PC-3 (cell line): ENCODE measurements around the gene SLC5A10. TPM values are rescaled to one million over a fixed set of nuclear protein-coding genes. Genes with fewer than 3 reads are reported as not detected.

Source experiments
- ATAC-seq: fragments of 200-7000 bp; cut with Tn5 transposase; 2 replicates; pipeline ENCODE4 v1.9.1; 2020; ENCODE audit warnings: mild to moderate bottlenecking, moderate library complexity
- BruUV-seq: library from RNA; stranded (reverse); fragments of 400-500 nt; replicated peaks from 2 replicates; lab custom pipeline; 2021; lab: Mats Ljungman, UMichigan
- CTCF ChIA-PET: fragments of 300-600 bp; sonication (Branson Sonifier 250); formaldehyde crosslinking; loops from one replicate; lab custom pipeline; 2022; ENCODE audit warnings: antibody characterized with exemption; lab: Charles Lee
- POLR2A ChIA-PET: fragments of 300-600 bp; sonication (Branson Sonifier 250); formaldehyde crosslinking; loops from one replicate; lab custom pipeline; 2022; ENCODE audit warnings: antibody characterized with exemption; ENCODE audit not compliant: unreplicated experiment; lab: Charles Lee
- DNase-seq: peaks from one replicate; pipeline ENCODE4 v3.0.0-alpha.2; 2015
- H2AFZ ChIP-seq: fragments of 300-600 bp; sonication (generic); 2 replicates; pipeline ENCODE4 v1.6.0; 2016; ENCODE audit warnings: antibody characterized with exemption, low read length
- H3F3A ChIP-seq: fragments of 300-600 bp; sonication (generic); one replicate; pipeline ENCODE4 v1.6.0; 2017; ENCODE audit warnings: antibody characterized with exemption, low read length, control low read depth, mild to moderate bottlenecking; ENCODE audit not compliant: unreplicated experiment
- H3K27ac ChIP-seq: fragments of 300-600 bp; sonication (generic); 2 replicates; pipeline ENCODE4 v1.5.1; 2016; ENCODE audit warnings: mild to moderate bottlenecking, low read length
- H3K27me3 ChIP-seq: fragments of 300-600 bp; sonication (generic); 2 replicates; pipeline ENCODE4 v1.6.1; 2016; ENCODE audit warnings: low read length, mixed read lengths
- H3K36me3 ChIP-seq: fragments of 300-600 bp; sonication (generic); 2 replicates; pipeline ENCODE4 v1.6.1; 2016; ENCODE audit warnings: low read depth, mixed run types, low read length, mixed read lengths
- H3K4me1 ChIP-seq: fragments of 300-600 bp; sonication (generic); 2 replicates; pipeline ENCODE4 v1.5.1; 2016; ENCODE audit warnings: low read length; ENCODE audit not compliant: insufficient read depth
- H3K4me2 ChIP-seq: fragments of 300-600 bp; sonication (generic); 2 replicates; pipeline ENCODE4 v1.6.0; 2016; ENCODE audit warnings: low read length
- H3K4me3 ChIP-seq: fragments of 300-600 bp; sonication (generic); 2 replicates; pipeline ENCODE4 v1.5.1; 2016; ENCODE audit warnings: mild to moderate bottlenecking, low read length, mixed read lengths
- H3K79me2 ChIP-seq: fragments of 300-600 bp; sonication (generic); 2 replicates; pipeline ENCODE4 v1.6.1; 2017; ENCODE audit warnings: low read length, mixed read lengths
- H3K9ac ChIP-seq: fragments of 300-600 bp; sonication (generic); 2 replicates; pipeline ENCODE4 v1.6.0; 2016; ENCODE audit warnings: mild to moderate bottlenecking, low read length
- H3K9me2 ChIP-seq: fragments of 300-600 bp; sonication (generic); replicated peaks from 2 replicates; pipeline ENCODE4 v1.6.1; 2016; ENCODE audit warnings: mixed run types, low read length, mixed read lengths
- H3K9me3 ChIP-seq: fragments of 300-600 bp; sonication (generic); 2 replicates; pipeline ENCODE4 v1.6.1; 2016; ENCODE audit warnings: low read length, mixed read lengths
- H4K20me1 ChIP-seq: fragments of 300-600 bp; sonication (generic); 2 replicates; pipeline ENCODE4 v1.6.1; 2016; ENCODE audit warnings: low read length, mixed read lengths
- CTCF ChIP-seq: fragments of 300-600 bp; sonication (generic); conservative IDR thresholded peaks from 2 replicates; pipeline ENCODE4 v1.5.1; 2017; ENCODE audit warnings: antibody characterized with exemption, low read depth, mild to moderate bottlenecking, low read length
- EZH2 ChIP-seq: fragments of 300-600 bp; sonication (generic); IDR thresholded peaks from one replicate; pipeline ENCODE4 v1.6.1; 2017; ENCODE audit warnings: antibody characterized with exemption, mild to moderate bottlenecking, low read length; ENCODE audit not compliant: unreplicated experiment
- EZH2phosphoT487 ChIP-seq: fragments of 300-600 bp; sonication (generic); IDR thresholded peaks from 2 replicates; pipeline ENCODE4 v1.6.1; 2018; ENCODE audit warnings: mild to moderate bottlenecking, antibody characterized with exemption, low read length, borderline replicate concordance
- intact Hi-C: fragments of 100-400 bp; cut with micrococcal nuclease; formaldehyde crosslinking; loops from 2 replicates; pipeline ENCODE4 v1.9.0; 2023
- total RNA-seq: library from RNA; depleted of rRNA; stranded (reverse); fragments of >200 nt; gene quantifications from 2 replicates; pipeline ENCODE4 v1.2.3, GENCODE V29; 2014

SLC5A10 gene
- total RNA-seq, 1 experiment from 2014 or later, result not detected

GRCh38 chr17:18925187-18925586 is 26.8 kb upstream of the SLC5A10 start:
- H3K27me3 ChIP-seq, result no peaks in the 10 kb centered on the region
- peaks cover 24% of the 10 kb centered on the region for H3K4me1 ChIP-seq
- intact Hi-C loops, result no loop called here
- no peak overlapping the region for H3K4me2 ChIP-seq
- H3K9me3 ChIP-seq, result no peaks in the 10 kb centered on the region
- no TSS peak for BruUV-seq
- H3K9ac ChIP-seq, result no peak overlapping the region
- no peaks in the 10 kb centered on the region for H3K9me2 ChIP-seq
- H3K4me3 ChIP-seq, result no peak overlapping the region
- no peaks in the 10 kb centered on the region for H4K20me1 ChIP-seq
- H3K36me3 ChIP-seq, result peaks cover 25% of the 10 kb centered on the region
- POLR2A ChIA-PET, result no interaction called here
- CTCF ChIA-PET, result no interaction called here
- no peak for TF ChIP-seq CTCF
- TF ChIP-seq EZH2phosphoT487, result no peak
- TF ChIP-seq EZH2, result no peak
- peaks cover 8% of the 10 kb centered on the region for H3F3A ChIP-seq
- H3K79me2 ChIP-seq, result peaks cover 6% of the 10 kb centered on the region
- H2AFZ ChIP-seq, result no peak overlapping the region
- ATAC-seq, result no peak
- H3K27ac ChIP-seq, result no peak overlapping the region
- DNase-seq, result no peak

GRCh38 chr17:18928628-18929125 is 23.3 kb upstream of the SLC5A10 start:
- H4K20me1 ChIP-seq, result no peaks in the 10 kb centered on the region
- no peaks in the 10 kb centered on the region for H3K4me1 ChIP-seq
- no peaks in the 10 kb centered on the region for H3K9me2 ChIP-seq
- H3K9me3 ChIP-seq, result no peaks in the 10 kb centered on the region
- no peak overlapping the region for H3K4me2 ChIP-seq
- ChIA-PET CTCF (no interaction called here), POLR2A (no interaction called here)
- intact Hi-C loops, result no loop called here
- DNase-seq (no peak), ATAC-seq (no peak)
- TF ChIP-seq CTCF (no peak), EZH2phosphoT487 (no peak)
- H3K27ac ChIP-seq, result no peak overlapping the region
- BruUV-seq, result no TSS peak
- H3K27me3 ChIP-seq, result no peaks in the 10 kb centered on the region
- H3K36me3 ChIP-seq, result peaks cover 31% of the 10 kb centered on the region
- H3K79me2 ChIP-seq, result no peaks in the 10 kb centered on the region
- no peak overlapping the region for H3K4me3 ChIP-seq
- no peak overlapping the region for H2AFZ ChIP-seq
- no peaks in the 10 kb centered on the region for H3F3A ChIP-seq
- no peak overlapping the region for H3K9ac ChIP-seq

- BruUV-seq, result TSS peak; percentile 15
Measured at GRCh38 chr17:18932360-18933055, 19.5 kb upstream of the SLC5A10 start.

More at GRCh38 chr17:18932360-18933055, 19.5 kb upstream of the SLC5A10 start:
- CTCF ChIA-PET, result no interaction called here
- no peak overlapping the region for H2AFZ ChIP-seq
- DNase-seq (no peak), ATAC-seq (no peak)
- H3K9me2 ChIP-seq, result no peaks in the 10 kb centered on the region
- no peak overlapping the region for H3K4me3 ChIP-seq
- no peak overlapping the region for H3K27ac ChIP-seq
- POLR2A ChIA-PET, result no interaction called here
- H3K9me3 ChIP-seq, result no peaks in the 10 kb centered on the region
- intact Hi-C loops, result no loop called here
- no peaks in the 10 kb centered on the region for H3K27me3 ChIP-seq
- H3F3A ChIP-seq, result no peaks in the 10 kb centered on the region
- H3K4me1 ChIP-seq, result no peaks in the 10 kb centered on the region
- H3K4me2 ChIP-seq, result no peak overlapping the region
- H3K36me3 ChIP-seq, result peaks cover 15% of the 10 kb centered on the region
- no peak overlapping the region for H3K9ac ChIP-seq
- TF ChIP-seq CTCF, result no peak
- no peak for TF ChIP-seq EZH2
- TF ChIP-seq EZH2phosphoT487, result no peak
- no peaks in the 10 kb centered on the region for H4K20me1 ChIP-seq
- no peaks in the 10 kb centered on the region for H3K79me2 ChIP-seq
